Endothelial cell (in vitro differentiated cells): ENCODE measurements around the gene HDHD2. TPM values are rescaled to one million over a fixed set of nuclear protein-coding genes. Genes with fewer than 3 reads are reported as not detected.

Experiments used
- DNase-seq: peaks from one replicate; pipeline ENCODE4 v3.0.0; 2021; ENCODE audit warnings: low spot score
- H3K27ac Mint-ChIP-seq: one replicate; pipeline ENCODE4 v1.8.0; 2021; ENCODE audit warnings: mixed read lengths, inconsistent platforms; ENCODE audit not compliant: unreplicated experiment
- H3K27me3 Mint-ChIP-seq: one replicate; pipeline ENCODE4 v1.8.0; 2021; ENCODE audit warnings: mild to moderate bottlenecking, moderate library complexity, mixed read lengths, inconsistent platforms; ENCODE audit not compliant: unreplicated experiment
- H3K36me3 Mint-ChIP-seq: one replicate; pipeline ENCODE4 v1.8.0; 2021; ENCODE audit warnings: mild to moderate bottlenecking, low read depth, mixed read lengths, inconsistent platforms; ENCODE audit not compliant: unreplicated experiment
- H3K4me1 Mint-ChIP-seq: one replicate; pipeline ENCODE4 v1.8.0; 2021; ENCODE audit warnings: mild to moderate bottlenecking, mixed read lengths, inconsistent platforms; ENCODE audit not compliant: unreplicated experiment
- H3K4me3 Mint-ChIP-seq: one replicate; pipeline ENCODE4 v1.8.0; 2021; ENCODE audit warnings: mild to moderate bottlenecking, mixed read lengths, inconsistent platforms; ENCODE audit not compliant: unreplicated experiment
- H3K9me3 Mint-ChIP-seq: one replicate; pipeline ENCODE4 v1.8.0; 2021; ENCODE audit warnings: mixed read lengths, inconsistent platforms; ENCODE audit not compliant: unreplicated experiment
- CTCF ChIP-seq: fragments of 200-600 bp; sonication (generic); IDR thresholded peaks from one replicate; pipeline ENCODE4 v1.5.0; 2021; ENCODE audit warnings: antibody characterized with exemption; ENCODE audit not compliant: unreplicated experiment
- total RNA-seq: library from RNA; stranded (reverse); fragmentation: NEBNext Ultra II Directional; extraction: Animal tissue kit (Norgen Biotek cat#: 25700); gene quantifications from one replicate; pipeline ENCODE4 v1.2.1, GENCODE V29; 2021; ENCODE audit not compliant: unreplicated experiment

Gene HDHD2
- total RNA-seq, 1 donor from 2014 or later, result 26.0 TPM

- H3K4me1 Mint-ChIP-seq, result peaks cover 20% of the 10 kb centered on the region
- H3K27me3 Mint-ChIP-seq, result no peaks in the 10 kb centered on the region
- peaks cover 6% of the 10 kb centered on the region for H3K36me3 Mint-ChIP-seq
- no peak for TF ChIP-seq CTCF
- DNase-seq, result no peak
- no peak overlapping the region for H3K4me3 Mint-ChIP-seq
- no peak overlapping the region for H3K27ac Mint-ChIP-seq
- H3K9me3 Mint-ChIP-seq, result no peaks in the 10 kb centered on the region
Observed at GRCh38 chr18:47067648-47068047, 82.7 kb downstream of the HDHD2 start.

DNA sequence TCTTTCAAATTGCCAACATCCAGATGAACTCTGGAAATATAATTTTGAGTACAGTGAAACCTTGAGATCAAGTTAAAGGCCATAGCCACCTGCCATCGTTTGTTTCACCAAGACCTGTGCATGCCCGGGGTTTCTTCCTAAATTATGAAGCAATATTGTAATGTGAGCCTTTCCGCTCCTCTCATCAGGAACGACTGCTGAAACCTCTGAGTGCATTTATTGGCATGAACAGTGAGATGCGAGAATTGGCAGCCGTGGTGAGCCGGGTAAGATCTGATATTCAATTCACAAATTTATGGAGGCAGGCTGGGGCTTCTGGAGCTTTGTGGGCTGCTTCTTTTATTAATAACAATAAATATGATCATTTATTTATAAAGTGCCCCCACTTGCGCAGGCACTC, 87.2 kb downstream of the HDHD2 start:
- Mint-ChIP-seq H3K27me3 (no peaks in the 10 kb centered on the region), H3K36me3 (peaks cover 6% of the 10 kb centered on the region), H3K4me3 (no peak overlapping the region), H3K4me1 (peaks cover 11% of the 10 kb centered on the region), H3K9me3 (no peaks in the 10 kb centered on the region), H3K27ac (no peak overlapping the region)
- TF ChIP-seq CTCF, result no peak
- no peak for DNase-seq

GRCh38 chr18:47062471-47062870, 87.8 kb downstream of the HDHD2 start:
- H3K36me3 Mint-ChIP-seq, result peaks cover 6% of the 10 kb centered on the region
- H3K4me3 Mint-ChIP-seq, result no peak overlapping the region
- no peak for TF ChIP-seq CTCF
- H3K27me3 Mint-ChIP-seq, result no peaks in the 10 kb centered on the region
- H3K27ac Mint-ChIP-seq, result no peak overlapping the region
- H3K4me1 Mint-ChIP-seq, result peaks cover 11% of the 10 kb centered on the region
- DNase-seq, result no peak
- no peaks in the 10 kb centered on the region for H3K9me3 Mint-ChIP-seq

Other genes starting within 250 kb of the HDHD2 start
- gene PIAS2, start 233.0 kb downstream of the HDHD2 start, total RNA-seq, result 47.5 TPM
- 7.9 TPM for gene KATNAL2, start 232.9 kb downstream of the HDHD2 start, total RNA-seq
- not detected for gene ELOA2, start 114.9 kb downstream of the HDHD2 start, total RNA-seq
- 16.0 TPM for gene IER3IP1, start 25.9 kb upstream of the HDHD2 start, total RNA-seq
- 0.38 TPM for gene SKOR2, start 101.2 kb upstream of the HDHD2 start, total RNA-seq